ENCODE measurements around the gene COL13A1. TPM values are rescaled to one million over a fixed set of nuclear protein-coding genes. Genes with fewer than 3 reads are reported as not detected.

The COL13A1 gene
- total RNA-seq, 1 experiment from 2014 or later: 5.9 TPM

DNA sequence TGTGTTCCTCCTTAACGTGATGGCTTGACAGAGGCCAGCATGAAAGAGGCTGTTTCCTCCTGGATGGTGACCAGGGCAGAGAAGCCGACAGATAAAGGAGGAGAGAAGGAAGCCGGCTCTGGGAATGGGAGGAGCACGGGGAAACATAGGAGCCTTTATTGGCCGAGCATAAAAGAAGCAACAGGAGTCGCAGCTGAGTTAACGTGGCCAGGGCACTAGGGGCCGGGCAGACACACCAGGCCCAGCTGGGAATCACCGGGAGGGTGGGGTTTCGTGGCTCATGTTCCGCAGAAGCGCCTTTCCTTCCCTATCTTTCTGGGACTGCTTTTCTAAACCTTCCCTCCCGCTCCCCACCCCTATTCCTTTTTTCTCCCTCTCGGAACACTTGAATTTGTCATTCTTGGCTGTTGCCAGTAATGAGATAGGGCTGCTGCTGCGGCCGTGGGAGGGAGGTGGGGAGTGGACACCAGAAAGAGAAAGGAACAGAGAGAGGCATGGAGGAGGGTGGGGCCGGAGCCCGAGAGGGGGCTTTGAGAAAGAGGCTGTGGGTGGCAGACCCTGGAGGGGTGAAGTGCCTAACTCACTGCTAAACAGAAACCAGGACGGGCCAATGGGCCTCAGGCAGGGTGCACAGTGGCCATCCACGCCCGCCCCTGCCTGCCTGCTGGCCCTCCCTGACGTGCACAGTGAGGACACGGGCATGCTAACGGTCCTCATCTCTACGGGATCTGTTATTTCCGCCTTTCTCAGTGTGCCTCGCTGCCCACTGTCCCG, 65.2 kb downstream of the COL13A1 start:
- Histone ChIP-seq H3K27ac (ENCODE audit: low read depth, low read length) (no peak overlapping the region; the same call in 1 of the 2 replicates), H4K20me1 (ENCODE audit: insufficient read depth) (no peaks in the 10 kb centered on the region), H3K4me3 (replicated peaks in 1 of 2; ENCODE audit: low read depth in 1 of 2, low read length in 2 of 2) (no peak overlapping the region), H3K36me3 (ENCODE audit: control insufficient read depth in 1 of 2, insufficient read depth in 2 of 2, low read length in 2 of 2) (no peaks in the 10 kb centered on the region), H3K9ac (ENCODE audit: low read length) (peak overlapping the region; percentile 10; the same call in 1 of the 2 replicates), H2AFZ (ENCODE audit: low read depth, low read length, poor library complexity, severe bottlenecking) (no peak overlapping the region), H3K79me2 (ENCODE audit: insufficient read depth, low read length) (no peaks in the 10 kb centered on the region), H3K4me2 (ENCODE audit: low read length) (peak overlapping the region; percentile 40), H3K9me2 (ENCODE audit: insufficient read depth) (no peaks in the 10 kb centered on the region), H3K9me3 (ENCODE audit: control insufficient read depth in 1 of 2, insufficient read depth in 1 of 2, low read depth in 1 of 2, low read length in 2 of 2) (no peaks in the 10 kb centered on the region), H3K4me1 (ENCODE audit: control insufficient read depth in 1 of 2, insufficient read depth in 2 of 2, low read length in 2 of 2) (peaks cover 16 to 76% of the 10 kb centered on the region in 2 experiments), H3K27me3 (ENCODE audit: insufficient read depth, low read length) (no peaks in the 10 kb centered on the region)
- ChIA-PET POLR2A (no interaction called here), CTCF (no interaction called here), RAD21 (ENCODE audit: low non-redundant PET in 1 of 2, low total read pairs in 2 of 2, uncharacterized antibody in 2 of 2, unreplicated experiment in 2 of 2) (no interaction called here)
- TF ChIP-seq EGR1 (IDR thresholded peaks at IDR 0.05; ENCODE audit: low read depth) (no peak), ZBTB33 (IDR thresholded peaks at IDR 0.05; ENCODE audit: extremely low read depth, insufficient replicate concordance, low read length) (no peak), SIN3A (IDR thresholded peaks at IDR 0.05; ENCODE audit: low read depth) (no peak), POLR2A (IDR thresholded peaks at IDR 0.05; ENCODE audit: borderline replicate concordance, extremely low read depth, insufficient read depth, insufficient read length) (no peak), SP1 (IDR thresholded peaks at IDR 0.05; ENCODE audit: low read depth) (no peak), SRF (IDR thresholded peaks at IDR 0.05; ENCODE audit: low read depth) (no peak), ZFX (IDR thresholded peaks at IDR 0.05) (no peak), FOSL1 (IDR thresholded peaks at IDR 0.05; ENCODE audit: low read depth) (no peak), EZH2phosphoT487 (IDR thresholded peaks at IDR 0.05; ENCODE audit: borderline replicate concordance) (no peak), CBX3 (IDR thresholded peaks at IDR 0.05; ENCODE audit: low read depth) (no peak), RAD21 (IDR thresholded peaks at IDR 0.05; ENCODE audit: low read depth) (no peak), ZNF274 (IDR thresholded peaks at IDR 0.05; ENCODE audit: low read depth, low read length) (no peak), ATF3 (IDR thresholded peaks at IDR 0.05) (no peak), CEBPB (IDR thresholded peaks at IDR 0.05; ENCODE audit: low read depth) (no peak), JUND (IDR thresholded peaks at IDR 0.05) (no peak), CTCF (IDR thresholded peaks at IDR 0.05 in 2 of 3, conservative IDR thresholded peaks at IDR 0.05 in 1 of 3; ENCODE audit: borderline replicate concordance in 1 of 3, insufficient read depth in 1 of 3, low read depth in 2 of 3, low read length in 2 of 3) (no peak), EZH2 (IDR thresholded peaks at IDR 0.05) (no peak), YY1 (IDR thresholded peaks at IDR 0.05; ENCODE audit: extremely low read depth, insufficient replicate concordance, low read depth, low read length) (no peak)
- TF ChIP-seq, protein P1, sequence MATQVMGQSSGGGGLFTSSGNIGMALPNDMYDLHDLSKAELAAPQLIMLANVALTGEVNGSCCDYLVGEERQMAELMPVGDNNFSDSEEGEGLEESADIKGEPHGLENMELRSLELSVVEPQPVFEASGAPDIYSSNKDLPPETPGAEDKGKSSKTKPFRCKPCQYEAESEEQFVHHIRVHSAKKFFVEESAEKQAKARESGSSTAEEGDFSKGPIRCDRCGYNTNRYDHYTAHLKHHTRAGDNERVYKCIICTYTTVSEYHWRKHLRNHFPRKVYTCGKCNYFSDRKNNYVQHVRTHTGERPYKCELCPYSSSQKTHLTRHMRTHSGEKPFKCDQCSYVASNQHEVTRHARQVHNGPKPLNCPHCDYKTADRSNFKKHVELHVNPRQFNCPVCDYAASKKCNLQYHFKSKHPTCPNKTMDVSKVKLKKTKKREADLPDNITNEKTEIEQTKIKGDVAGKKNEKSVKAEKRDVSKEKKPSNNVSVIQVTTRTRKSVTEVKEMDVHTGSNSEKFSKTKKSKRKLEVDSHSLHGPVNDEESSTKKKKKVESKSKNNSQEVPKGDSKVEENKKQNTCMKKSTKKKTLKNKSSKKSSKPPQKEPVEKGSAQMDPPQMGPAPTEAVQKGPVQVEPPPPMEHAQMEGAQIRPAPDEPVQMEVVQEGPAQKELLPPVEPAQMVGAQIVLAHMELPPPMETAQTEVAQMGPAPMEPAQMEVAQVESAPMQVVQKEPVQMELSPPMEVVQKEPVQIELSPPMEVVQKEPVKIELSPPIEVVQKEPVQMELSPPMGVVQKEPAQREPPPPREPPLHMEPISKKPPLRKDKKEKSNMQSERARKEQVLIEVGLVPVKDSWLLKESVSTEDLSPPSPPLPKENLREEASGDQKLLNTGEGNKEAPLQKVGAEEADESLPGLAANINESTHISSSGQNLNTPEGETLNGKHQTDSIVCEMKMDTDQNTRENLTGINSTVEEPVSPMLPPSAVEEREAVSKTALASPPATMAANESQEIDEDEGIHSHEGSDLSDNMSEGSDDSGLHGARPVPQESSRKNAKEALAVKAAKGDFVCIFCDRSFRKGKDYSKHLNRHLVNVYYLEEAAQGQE (IDR thresholded peaks at IDR 0.05; ENCODE audit: low read depth): no peak
- TF ChIP-seq, protein P2, sequence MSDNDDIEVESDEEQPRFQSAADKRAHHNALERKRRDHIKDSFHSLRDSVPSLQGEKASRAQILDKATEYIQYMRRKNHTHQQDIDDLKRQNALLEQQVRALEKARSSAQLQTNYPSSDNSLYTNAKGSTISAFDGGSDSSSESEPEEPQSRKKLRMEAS (IDR thresholded peaks at IDR 0.05): no peak
- BruUV-seq (replicated peaks): no TSS peak
- intact Hi-C loops (cut with micrococcal nuclease): no loop called here
- peak; percentile 26 for DNase-seq (ENCODE audit: low read depth, low spot score)
- ATAC-seq: peak; percentile 54
